SK-N-MC (cell line): ENCODE results near the gene HMX2.

Source experiments
- EZH2 ChIP-seq: fragments of 200-600 bp; sonication (generic); IDR thresholded peaks from one replicate; pipeline ENCODE4 v1.6.1; 2017; ENCODE audit warnings: antibody characterized with exemption
- FOXP2 ChIP-seq: optimal IDR thresholded peaks from 2 replicates; pipeline ENCODE3; 2011; ENCODE audit warnings: mild to moderate bottlenecking, moderate library complexity; ENCODE audit not compliant: insufficient read depth; ENCODE audit errors: extremely low read length, control extremely low read depth
- POLR2AphosphoS5 ChIP-seq: IDR thresholded peaks from 2 replicates; pipeline ENCODE4 v1.6.1; 2012; ENCODE audit warnings: mild to moderate bottlenecking, low read depth, low read length, borderline replicate concordance

GRCh38 chr10:123157210-123157609 lies 9.3 kb downstream of the HMX2 start:
- TF ChIP-seq EZH2 (no peak), POLR2AphosphoS5 (no peak), FOXP2 (no peak)
